ENCODE data around the gene RIPOR3.
A peak's percentile ranks its signal among the peaks of the same experiment; 100 is the strongest.

The RIPOR3 gene

DNA sequence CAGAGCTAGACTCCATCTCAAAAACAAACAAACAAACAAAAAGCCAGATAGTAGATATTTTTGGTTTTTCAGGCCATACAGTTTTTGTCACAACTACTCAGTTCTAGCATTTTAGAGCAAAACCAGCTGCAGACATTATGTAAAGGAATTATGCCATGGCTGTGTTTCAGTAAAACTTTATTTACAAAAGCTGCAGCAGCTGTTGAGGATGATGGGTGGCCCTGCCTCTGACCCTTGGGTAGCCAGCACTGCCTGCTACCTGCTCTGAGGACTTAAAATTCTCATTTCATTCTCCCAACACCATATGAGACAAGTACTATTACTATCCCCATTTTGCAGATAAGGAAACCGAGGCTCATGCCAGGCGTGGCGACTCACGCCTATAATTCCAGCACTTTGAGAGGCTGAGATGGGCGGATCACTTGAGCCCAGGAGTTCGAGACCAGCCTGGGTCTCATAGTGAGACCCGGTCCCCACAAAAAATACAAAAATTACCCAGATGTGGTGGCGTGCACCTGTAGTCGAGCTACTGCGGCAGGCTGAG lies 56.3 kb downstream of the RIPOR3 start:
- no peak for DNase-seq (ENCODE audit: low spot score)
- no peak for TF ChIP-seq CTCF (IDR thresholded peaks at IDR 0.05; ENCODE audit: borderline replicate concordance, control extremely low read depth, extremely low read depth, insufficient read depth, missing control alignments)
- in situ Hi-C loops (cut with MboI; ENCODE audit: low sequenced_read_pairs, unreplicated experiment) = no loop called here

DNA sequence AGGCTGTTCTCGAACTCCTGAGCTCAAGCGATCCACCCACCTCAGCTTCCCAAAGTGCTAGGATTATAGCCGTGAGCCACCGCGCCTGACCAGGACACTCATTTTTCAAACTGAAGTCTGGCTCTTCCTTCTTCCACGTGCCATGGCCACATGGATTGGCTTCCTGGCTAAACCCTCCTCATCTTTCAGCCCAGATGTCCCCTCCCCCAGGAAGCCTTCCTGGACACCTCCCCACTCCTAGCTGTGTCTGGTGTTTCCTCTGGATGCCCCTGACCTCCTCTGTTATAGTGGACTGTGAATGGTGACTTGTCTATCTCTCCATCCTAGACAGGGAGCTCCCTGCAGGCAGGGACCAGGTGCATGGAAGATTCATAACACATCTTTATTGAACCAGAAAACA lies 57.2 kb downstream of the RIPOR3 start:
- in situ Hi-C loops (cut with MboI; ENCODE audit: low sequenced_read_pairs, unreplicated experiment) = no loop called here
- no peak for TF ChIP-seq CTCF (IDR thresholded peaks at IDR 0.05; ENCODE audit: borderline replicate concordance, control extremely low read depth, extremely low read depth, insufficient read depth, missing control alignments)

DNA sequence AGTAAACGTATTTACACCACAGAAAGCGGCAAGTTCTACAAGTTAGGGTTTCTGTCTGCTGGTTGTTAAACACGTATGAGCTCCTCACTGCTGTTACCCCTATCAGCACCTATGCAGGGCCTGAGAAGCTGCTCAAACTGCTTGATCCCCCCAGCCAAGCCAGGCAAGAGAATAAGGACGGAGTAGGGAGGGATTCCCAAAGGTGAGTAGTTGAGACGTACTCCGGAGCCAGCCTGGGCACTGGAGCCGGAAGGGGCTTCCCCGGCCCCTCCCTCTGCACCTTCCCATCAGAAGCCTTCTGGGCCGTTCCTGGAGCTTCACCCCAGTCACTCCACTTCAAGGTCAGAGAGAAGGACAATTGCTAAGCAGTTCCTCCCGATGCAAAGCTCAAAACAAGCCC lies 58.0 kb downstream of the RIPOR3 start:
- DNase-seq (ENCODE audit: low spot score) = no peak
- in situ Hi-C loops (cut with MboI; ENCODE audit: low sequenced_read_pairs, unreplicated experiment) = no loop called here
- TF ChIP-seq CTCF (IDR thresholded peaks at IDR 0.05; ENCODE audit: borderline replicate concordance, control extremely low read depth, extremely low read depth, insufficient read depth, missing control alignments) = no peak

More for the DNA sequence above, 57.2 kb downstream of the RIPOR3 start:
- no peak for DNase-seq (ENCODE audit: low spot score)

- in situ Hi-C loops (cut with MboI; ENCODE audit: low sequenced_read_pairs, unreplicated experiment) = no loop called here
- no peak for DNase-seq (ENCODE audit: low spot score)
- TF ChIP-seq CTCF (IDR thresholded peaks at IDR 0.05; ENCODE audit: borderline replicate concordance, control extremely low read depth, extremely low read depth, insufficient read depth, missing control alignments) = no peak
Measured at GRCh38 chr20:50632701-50633100, 58.6 kb downstream of the RIPOR3 start.

- in situ Hi-C loops (cut with MboI; ENCODE audit: low sequenced_read_pairs, unreplicated experiment) = no loop called here
- no peak for DNase-seq (ENCODE audit: low spot score)
- TF ChIP-seq CTCF (IDR thresholded peaks at IDR 0.05; ENCODE audit: borderline replicate concordance, control extremely low read depth, extremely low read depth, insufficient read depth, missing control alignments) = no peak
Measured at GRCh38 chr20:50632236-50632635, 59.1 kb downstream of the RIPOR3 start.

DNA sequence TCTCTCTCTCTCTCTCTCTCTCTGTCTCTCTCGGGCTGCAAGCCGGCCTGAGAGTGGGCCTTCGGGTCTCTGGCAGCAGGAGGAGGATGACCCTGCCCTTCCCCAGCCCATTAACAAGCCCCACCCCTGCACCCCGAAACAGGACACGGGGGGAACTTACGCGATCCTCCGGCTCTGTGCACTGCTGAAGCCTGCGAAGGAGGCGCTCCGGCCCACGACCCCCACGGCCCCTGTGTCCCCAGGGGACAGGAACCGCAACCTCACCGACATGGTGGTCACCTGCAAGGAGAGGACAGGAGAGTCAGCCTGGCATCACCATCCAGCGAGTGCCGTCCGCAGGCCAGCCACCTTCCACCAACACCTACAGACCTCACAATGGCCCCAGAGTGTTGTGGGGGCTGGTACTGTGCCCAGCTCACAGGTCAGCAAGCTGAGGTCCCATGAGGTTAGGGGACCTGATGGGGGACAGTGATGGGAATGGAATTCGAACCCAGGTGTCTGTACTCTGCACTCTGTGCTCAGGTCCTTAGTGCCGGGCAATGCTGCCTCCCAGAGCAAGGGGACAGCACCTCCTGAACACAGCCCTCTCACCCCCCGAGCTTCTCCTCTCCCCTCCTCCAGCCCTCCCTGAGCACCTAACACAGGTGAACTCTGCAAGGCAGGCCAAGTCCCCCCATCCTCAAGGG lies 60.6 kb downstream of the RIPOR3 start:
- TF ChIP-seq CTCF (IDR thresholded peaks at IDR 0.05; ENCODE audit: borderline replicate concordance, control extremely low read depth, extremely low read depth, insufficient read depth, missing control alignments) = no peak
- in situ Hi-C loops (cut with MboI; ENCODE audit: low sequenced_read_pairs, unreplicated experiment) = no loop called here
- peak; percentile 21 for DNase-seq (ENCODE audit: low spot score)
